AG10803 (cell line): ENCODE results near the gene EGFL8.
"Not testable (repeated sequence)": the region's sequence is repeated elsewhere in the genome, so short reads cannot be mapped to it uniquely, and the experiment has no call there.

Experiments
- DNase-seq: peaks from one replicate; pipeline ENCODE4 v3.0.0; 2010; ENCODE audit warnings: low read depth
- H3K4me3 ChIP-seq: 2 replicates; pipeline ENCODE4 v1.5.1; 2011; ENCODE audit warnings: mild to moderate bottlenecking, low read length, control low read depth
- CTCF ChIP-seq: conservative IDR thresholded peaks from 2 replicates; pipeline ENCODE4 v1.5.1; 2011; ENCODE audit warnings: mild to moderate bottlenecking, low read length, control low read depth, inconsistent platforms

The EGFL8 gene

GRCh38 chr6:32190054-32190851, 25.9 kb downstream of the EGFL8 start, which contains the start of gene PBX2:
TSS of gene PBX2 (minus strand) at chr6:32190202. CDS start at chr6:32189915, 287 bp downstream.
- H3K4me3 ChIP-seq = peak within 1 kb of the TSS; percentile 79
- no peak for TF ChIP-seq CTCF
- peak; percentile 90 for DNase-seq

- H3K4me3 ChIP-seq = no peak overlapping the region
- TF ChIP-seq CTCF = no peak
Measured at GRCh38 chr6:32190911-32191677, 26.7 kb downstream of the EGFL8 start.

GRCh38 chr6:32191696-32192607, 27.6 kb downstream of the EGFL8 start:
- no peak for TF ChIP-seq CTCF
- DNase-seq = no peak
- H3K4me3 ChIP-seq = peak overlapping the region; percentile 9; the same call in 1 of the 2 replicates

More at GRCh38 chr6:32190911-32191677, 26.7 kb downstream of the EGFL8 start:
- DNase-seq = no peak

GRCh38 chr6:32192608-32193039, 28.2 kb downstream of the EGFL8 start, which contains the start of gene GPSM3:
TSS of gene GPSM3 (minus strand) at chr6:32192643. CDS start at chr6:32192513, 130 bp downstream.
- peak; percentile 42 for DNase-seq
- peak within 1 kb of the TSS; percentile 27 for H3K4me3 ChIP-seq
- TF ChIP-seq CTCF = no peak

GRCh38 chr6:32193096-32193495, 28.7 kb downstream of the EGFL8 start:
- not testable (repeated sequence) for H3K4me3 ChIP-seq, DNase-seq

- H3K4me3 ChIP-seq = no peak overlapping the region
- no peak for DNase-seq
- TF ChIP-seq CTCF = no peak
Measured at GRCh38 chr6:32194388-32194787, 30.0 kb downstream of the EGFL8 start.
